ENCODE data around the gene PRAF2. TPM values are rescaled to one million over a fixed set of nuclear protein-coding genes. Genes with fewer than 3 reads are reported as not detected.

Gene PRAF2
- polyA plus RNA-seq, 2 of the 4 experiments (the other 2 are of a cell fraction) = 13.6 to 35.4 TPM

DNA sequence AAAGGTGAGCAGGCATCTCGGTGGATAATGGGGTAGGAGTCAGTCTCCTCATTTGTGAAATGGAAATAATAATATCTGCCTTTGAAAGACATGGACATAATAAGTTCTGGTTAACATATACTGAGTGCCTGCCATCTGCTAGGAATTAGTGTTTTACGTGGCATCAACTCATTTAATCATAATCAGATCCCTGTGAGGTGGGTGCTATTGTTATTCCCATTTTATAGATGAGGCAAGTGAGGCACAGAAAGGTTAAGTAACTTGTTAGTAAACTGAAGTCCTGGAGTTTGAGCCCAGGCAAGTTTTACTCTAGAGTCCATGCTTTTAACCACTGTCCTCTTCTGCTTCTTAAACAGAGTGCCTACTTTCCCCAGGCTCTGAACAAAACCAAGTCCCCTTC lies 7.5 kb downstream of the PRAF2 start:
- no peak for FAIRE-seq
- no peak overlapping the region for H3K4me2 ChIP-seq
- no peak for DNase-seq (ENCODE audit: low read depth in 1 of 2, low spot score in 1 of 2)
- POLR2A ChIA-PET = no interaction called here
- CTCF ChIA-PET = no interaction called here
- no peak for ATAC-seq
- H3K9me3 ChIP-seq = no peaks in the 10 kb centered on the region
- H3K27ac ChIP-seq = no peak overlapping the region
- WGBS (ENCODE audit: missing lambda C conversion rate) = 89% methylated on average over 2 of the region's 2 CpGs
- no peaks in the 10 kb centered on the region for H3K4me1 ChIP-seq
- no peak overlapping the region for H3K4me3 ChIP-seq
- no peak for TF ChIP-seq CHD2 (IDR thresholded peaks at IDR 0.05; ENCODE audit: low read length, partially characterized antibody)
- no peak for TF ChIP-seq KDM1A (IDR thresholded peaks at IDR 0.05; ENCODE audit: low read depth)
- TF ChIP-seq JUNB (IDR thresholded peaks at IDR 0.05) = no peak
- no peak for TF ChIP-seq SMC3 (IDR thresholded peaks at IDR 0.05)
- no peak for TF ChIP-seq JUN (IDR thresholded peaks at IDR 0.05)
- TF ChIP-seq RCOR1 (IDR thresholded peaks at IDR 0.05; ENCODE audit: low read depth, low read length) = no peak
- TF ChIP-seq EP300 (IDR thresholded peaks at IDR 0.05) = no peak
- no peak for TF ChIP-seq HDAC2 (IDR thresholded peaks at IDR 0.05)
- no peak for TF ChIP-seq ZSCAN20 (CRISPR knock-in tag; IDR thresholded peaks at IDR 0.05)
- TF ChIP-seq, protein P1, sequence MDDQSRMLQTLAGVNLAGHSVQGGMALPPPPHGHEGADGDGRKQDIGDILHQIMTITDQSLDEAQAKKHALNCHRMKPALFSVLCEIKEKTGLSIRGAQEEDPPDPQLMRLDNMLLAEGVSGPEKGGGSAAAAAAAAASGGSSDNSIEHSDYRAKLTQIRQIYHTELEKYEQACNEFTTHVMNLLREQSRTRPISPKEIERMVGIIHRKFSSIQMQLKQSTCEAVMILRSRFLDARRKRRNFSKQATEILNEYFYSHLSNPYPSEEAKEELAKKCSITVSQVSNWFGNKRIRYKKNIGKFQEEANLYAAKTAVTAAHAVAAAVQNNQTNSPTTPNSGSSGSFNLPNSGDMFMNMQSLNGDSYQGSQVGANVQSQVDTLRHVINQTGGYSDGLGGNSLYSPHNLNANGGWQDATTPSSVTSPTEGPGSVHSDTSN (IDR thresholded peaks at IDR 0.05) = no peak
- no peak for TF ChIP-seq TP53 (CRISPR knock-in tag; IDR thresholded peaks at IDR 0.05)

- ATAC-seq = peak in 1 of 2 experiments; percentile 15; a peak in 1 of 6 replicates
- CTCF ChIA-PET = interaction anchor here (0.9 kb wide), 1 partner anchor 21 kb away, joined by 3 read pairs; the partner anchor contains the start of gene TFE3
- Histone ChIP-seq H3K4me1 (no peaks in the 10 kb centered on the region; the same call in 2 of the 3 replicates), H3K4me3 (no peak overlapping the region), H3K9me3 (no peaks in the 10 kb centered on the region), H3K4me2 (no peak overlapping the region), H3K27ac (no peak overlapping the region)
- WGBS (ENCODE audit: missing lambda C conversion rate) = 82% methylated on average over 8 of the region's 8 CpGs
- no peak for FAIRE-seq
- no peak for DNase-seq (ENCODE audit: low read depth in 1 of 2, low spot score in 1 of 2)
- POLR2A ChIA-PET = no interaction called here
- TF ChIP-seq EP300 (IDR thresholded peaks at IDR 0.05) (no peak), FOXS1 (CRISPR knock-in tag; IDR thresholded peaks at IDR 0.05) (no peak), EHMT2 (IDR thresholded peaks at IDR 0.05; ENCODE audit: low read depth) (no peak), ATOH8 (CRISPR knock-in tag; IDR thresholded peaks at IDR 0.05; ENCODE audit: low read depth) (no peak), HOXA7 (CRISPR knock-in tag; IDR thresholded peaks at IDR 0.05) (no peak), BHLHE40 (IDR thresholded peaks at IDR 0.05; ENCODE audit: low read depth, low read length) (no peak), SMC3 (IDR thresholded peaks at IDR 0.05) (no peak), CHD2 (IDR thresholded peaks at IDR 0.05; ENCODE audit: low read length, partially characterized antibody) (no peak), HOXB13 (CRISPR knock-in tag; IDR thresholded peaks at IDR 0.05; ENCODE audit: low read depth) (no peak), SREBF2 (IDR thresholded peaks at IDR 0.05) (no peak), ELK1 (IDR thresholded peaks at IDR 0.05; ENCODE audit: low read depth, low read length) (no peak), NPAS2 (CRISPR knock-in tag; IDR thresholded peaks at IDR 0.05; ENCODE audit: borderline replicate concordance) (no peak), GATA3 (IDR thresholded peaks at IDR 0.05; ENCODE audit: borderline replicate concordance) (no peak), BCL3 (IDR thresholded peaks at IDR 0.05) (no peak), CTCF (IDR thresholded peaks at IDR 0.05) (no peak), KDM5A (IDR thresholded peaks at IDR 0.05) (no peak)
- TF ChIP-seq, protein P2, sequence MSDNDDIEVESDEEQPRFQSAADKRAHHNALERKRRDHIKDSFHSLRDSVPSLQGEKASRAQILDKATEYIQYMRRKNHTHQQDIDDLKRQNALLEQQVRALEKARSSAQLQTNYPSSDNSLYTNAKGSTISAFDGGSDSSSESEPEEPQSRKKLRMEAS (IDR thresholded peaks at IDR 0.05) = no peak
- TF ChIP-seq, protein P3, sequence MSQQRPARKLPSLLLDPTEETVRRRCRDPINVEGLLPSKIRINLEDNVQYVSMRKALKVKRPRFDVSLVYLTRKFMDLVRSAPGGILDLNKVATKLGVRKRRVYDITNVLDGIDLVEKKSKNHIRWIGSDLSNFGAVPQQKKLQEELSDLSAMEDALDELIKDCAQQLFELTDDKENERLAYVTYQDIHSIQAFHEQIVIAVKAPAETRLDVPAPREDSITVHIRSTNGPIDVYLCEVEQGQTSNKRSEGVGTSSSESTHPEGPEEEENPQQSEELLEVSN (IDR thresholded peaks at IDR 0.05; ENCODE audit: borderline replicate concordance, low read depth) = no peak
- TF ChIP-seq, protein P4, sequence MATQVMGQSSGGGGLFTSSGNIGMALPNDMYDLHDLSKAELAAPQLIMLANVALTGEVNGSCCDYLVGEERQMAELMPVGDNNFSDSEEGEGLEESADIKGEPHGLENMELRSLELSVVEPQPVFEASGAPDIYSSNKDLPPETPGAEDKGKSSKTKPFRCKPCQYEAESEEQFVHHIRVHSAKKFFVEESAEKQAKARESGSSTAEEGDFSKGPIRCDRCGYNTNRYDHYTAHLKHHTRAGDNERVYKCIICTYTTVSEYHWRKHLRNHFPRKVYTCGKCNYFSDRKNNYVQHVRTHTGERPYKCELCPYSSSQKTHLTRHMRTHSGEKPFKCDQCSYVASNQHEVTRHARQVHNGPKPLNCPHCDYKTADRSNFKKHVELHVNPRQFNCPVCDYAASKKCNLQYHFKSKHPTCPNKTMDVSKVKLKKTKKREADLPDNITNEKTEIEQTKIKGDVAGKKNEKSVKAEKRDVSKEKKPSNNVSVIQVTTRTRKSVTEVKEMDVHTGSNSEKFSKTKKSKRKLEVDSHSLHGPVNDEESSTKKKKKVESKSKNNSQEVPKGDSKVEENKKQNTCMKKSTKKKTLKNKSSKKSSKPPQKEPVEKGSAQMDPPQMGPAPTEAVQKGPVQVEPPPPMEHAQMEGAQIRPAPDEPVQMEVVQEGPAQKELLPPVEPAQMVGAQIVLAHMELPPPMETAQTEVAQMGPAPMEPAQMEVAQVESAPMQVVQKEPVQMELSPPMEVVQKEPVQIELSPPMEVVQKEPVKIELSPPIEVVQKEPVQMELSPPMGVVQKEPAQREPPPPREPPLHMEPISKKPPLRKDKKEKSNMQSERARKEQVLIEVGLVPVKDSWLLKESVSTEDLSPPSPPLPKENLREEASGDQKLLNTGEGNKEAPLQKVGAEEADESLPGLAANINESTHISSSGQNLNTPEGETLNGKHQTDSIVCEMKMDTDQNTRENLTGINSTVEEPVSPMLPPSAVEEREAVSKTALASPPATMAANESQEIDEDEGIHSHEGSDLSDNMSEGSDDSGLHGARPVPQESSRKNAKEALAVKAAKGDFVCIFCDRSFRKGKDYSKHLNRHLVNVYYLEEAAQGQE (IDR thresholded peaks at IDR 0.05) = no peak
These were observed 9.1 kb downstream of the PRAF2 start for GRCh38 chrX:49064735-49065134.

Data from A549 (cell line).